DMS 273 (cell line): Measurements from ENCODE around the gene ATP11A.
"Not testable (repeated sequence)": the region's sequence is repeated elsewhere in the genome, so short reads cannot be mapped to it uniquely, and the experiment has no call there.

Experiments used
- DNase-seq: peaks from one replicate; lab custom pipeline; 2025; ENCODE audit not compliant: unreplicated experiment; lab: John Stamatoyannopoulos, UW

The ATP11A gene

GRCh38 chr13:112835796-112836195 is 146.0 kb downstream of the ATP11A start:
- DNase-seq: no peak

DNA sequence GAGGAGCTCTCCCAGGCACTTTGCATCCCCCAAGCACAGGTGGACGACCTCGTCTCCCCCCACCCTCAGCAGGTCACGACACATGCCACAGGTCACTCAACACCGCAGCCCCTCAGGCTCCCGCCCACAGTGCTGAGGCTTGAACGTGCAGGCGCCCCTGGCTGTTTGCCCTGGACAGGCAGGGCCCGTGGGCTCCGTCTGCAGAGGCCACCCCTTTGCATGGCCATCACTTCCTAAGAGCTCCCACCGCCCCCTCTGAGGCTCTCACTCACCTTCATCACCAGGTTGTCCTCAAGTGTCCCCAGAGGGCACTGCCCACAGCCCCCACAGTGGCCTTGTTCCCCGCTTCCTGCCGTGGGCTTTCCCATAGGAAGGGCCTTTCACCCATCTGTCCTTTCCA is 147.1 kb downstream of the ATP11A start:
- no peak for DNase-seq

GRCh38 chr13:112837371-112838037 is 147.7 kb downstream of the ATP11A start:
- DNase-seq: no peak

DNA sequence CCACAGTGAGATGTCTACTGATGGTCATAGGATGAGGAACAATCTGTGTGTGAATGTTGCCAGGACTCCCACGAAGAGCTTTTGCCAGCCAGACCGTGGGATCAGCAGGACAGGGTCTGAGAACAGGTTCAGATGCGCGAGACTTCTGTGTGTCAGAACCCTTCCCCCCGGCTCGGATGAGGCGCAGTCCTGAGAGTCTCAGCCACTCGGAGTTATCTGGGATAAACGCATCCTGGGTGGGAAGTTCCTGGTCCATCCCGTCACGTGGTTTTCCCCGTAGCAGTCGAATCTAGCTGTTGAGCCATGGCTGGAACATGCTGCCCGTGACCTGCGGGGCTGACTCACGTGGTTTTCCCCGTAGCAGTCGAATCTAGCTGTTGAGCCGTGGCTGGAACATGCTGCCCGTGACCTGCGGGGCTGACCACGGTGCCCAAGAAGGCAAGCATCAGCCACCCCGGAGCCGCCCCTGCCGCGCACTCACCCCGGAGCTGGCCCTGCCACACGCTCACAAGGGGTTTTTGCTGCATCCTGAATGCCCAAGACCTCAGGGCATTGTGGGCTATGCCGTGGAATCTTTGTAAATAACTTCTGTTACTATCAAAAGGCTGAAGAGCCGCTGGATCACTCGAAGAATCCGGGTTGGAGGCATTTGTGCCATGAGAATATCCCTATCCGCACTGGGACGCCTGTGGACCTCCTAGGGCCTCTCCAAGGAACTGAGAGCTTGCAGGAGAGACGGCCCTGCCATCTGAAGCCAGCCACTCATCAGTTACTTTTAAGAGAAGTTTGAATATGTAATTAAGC is 148.4 kb downstream of the ATP11A start:
- DNase-seq: no peak

GRCh38 chr13:112838842-112839117 is 148.9 kb downstream of the ATP11A start:
- DNase-seq: no peak

DNA sequence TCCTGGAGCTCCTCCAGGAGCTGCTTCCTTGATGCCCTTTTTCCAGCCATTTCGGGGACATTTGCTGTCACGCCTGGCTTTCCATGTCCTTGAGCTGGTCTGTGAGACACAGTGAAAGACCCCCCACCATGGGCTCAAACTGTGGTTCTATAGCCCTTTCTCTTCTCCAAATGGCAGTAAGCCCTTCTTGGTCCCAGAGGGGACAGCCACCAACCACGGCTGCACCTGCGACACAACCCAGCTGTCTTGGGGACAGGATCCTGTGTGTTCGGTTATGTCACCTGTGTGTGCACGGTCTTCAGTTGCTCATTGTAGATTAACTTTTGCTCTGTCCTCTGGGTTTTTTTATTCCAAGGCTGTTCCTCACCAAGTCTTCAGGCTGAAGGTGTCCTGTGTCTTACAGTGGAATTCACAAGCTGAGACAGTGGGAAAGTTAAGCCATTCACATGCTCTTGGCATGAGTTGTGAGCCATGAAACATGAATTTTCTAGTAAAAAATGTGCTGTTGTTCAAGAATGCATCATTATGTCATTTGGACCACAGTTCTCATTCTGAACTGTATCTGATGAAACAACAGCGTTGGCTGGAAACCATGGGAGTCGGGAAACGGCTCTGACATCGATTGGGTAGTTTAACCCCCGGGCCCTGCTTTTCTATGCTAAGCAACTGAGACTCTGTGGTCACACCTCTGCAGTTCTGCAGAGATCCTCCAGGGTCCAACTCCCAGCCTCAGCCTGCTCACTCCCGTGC is 149.7 kb downstream of the ATP11A start:
- DNase-seq: no peak

DNA sequence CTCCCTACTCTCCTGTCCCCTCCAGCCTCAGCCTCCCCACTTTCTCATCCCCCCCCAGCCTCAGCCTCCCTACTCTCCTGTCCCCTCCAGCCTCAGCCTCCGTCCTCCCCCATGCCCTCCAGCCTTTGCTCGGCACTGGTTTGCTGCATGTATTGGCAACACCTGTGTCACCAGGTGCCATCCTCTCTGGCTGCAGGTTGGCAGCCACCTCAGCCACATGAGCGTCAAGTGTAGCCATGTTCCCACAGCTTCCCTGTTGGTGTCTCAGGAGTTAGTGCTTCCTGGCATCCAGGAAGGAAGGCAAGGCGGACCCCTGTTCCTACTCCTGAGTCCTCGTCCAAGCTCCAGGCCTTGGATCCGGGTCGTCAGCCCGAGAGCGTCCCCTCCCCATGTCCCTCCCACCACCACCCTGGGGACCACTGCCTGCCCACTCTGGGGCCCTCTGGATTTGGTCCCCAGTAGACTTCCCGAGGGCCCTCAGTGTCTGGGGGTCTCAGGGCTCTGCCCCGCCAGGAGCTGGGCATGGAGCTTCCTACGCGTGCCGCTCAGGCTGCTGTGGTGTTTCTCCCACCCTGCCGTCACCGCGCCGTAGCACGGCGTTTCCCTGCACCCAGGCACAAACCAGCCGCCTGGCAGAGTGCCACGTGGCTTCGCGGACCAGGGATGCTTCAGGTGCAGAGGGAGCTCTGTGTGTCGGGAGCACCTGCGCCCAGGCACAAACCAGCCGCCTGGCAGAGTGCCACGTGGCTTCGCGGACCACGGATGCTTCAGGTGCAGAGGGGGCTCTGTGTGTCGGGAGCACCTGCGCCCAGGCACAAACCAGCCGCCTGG is 150.8 kb downstream of the ATP11A start:
- DNase-seq: no peak

DNA sequence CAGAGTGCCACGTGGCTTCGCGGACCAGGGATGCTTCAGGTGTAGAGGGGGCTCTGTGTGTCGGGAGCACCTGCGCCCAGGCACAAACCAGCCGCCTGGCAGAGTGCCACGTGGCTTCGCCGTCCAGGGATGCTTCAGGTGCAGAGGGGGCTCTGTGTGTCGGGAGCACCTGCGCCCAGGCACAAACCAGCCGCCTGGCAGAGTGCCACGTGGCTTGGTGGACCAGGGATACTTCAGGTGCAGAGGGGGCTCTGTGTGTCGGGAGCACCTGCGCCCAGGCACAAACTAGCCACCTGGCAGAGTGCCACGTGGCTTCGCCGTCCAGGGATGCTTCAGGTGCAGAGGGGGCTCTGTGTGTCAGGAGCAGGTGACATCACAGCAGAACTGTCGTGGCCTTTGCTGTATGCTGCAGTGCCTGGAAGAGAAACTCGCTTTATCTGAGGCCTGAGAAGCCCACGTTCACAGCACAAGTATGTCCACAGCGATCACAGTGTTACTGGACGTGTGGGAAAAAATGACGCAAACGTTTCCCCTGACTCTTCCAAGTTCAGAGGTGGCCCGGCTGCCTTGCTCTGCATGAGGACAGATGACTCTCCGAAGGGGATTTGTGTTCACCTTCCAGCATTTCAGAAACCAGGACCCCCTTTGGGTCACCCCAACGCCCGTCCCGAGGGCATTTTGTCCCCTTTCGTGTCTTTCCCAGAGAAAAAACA is 151.6 kb downstream of the ATP11A start:
- DNase-seq: not testable (repeated sequence)

DNA sequence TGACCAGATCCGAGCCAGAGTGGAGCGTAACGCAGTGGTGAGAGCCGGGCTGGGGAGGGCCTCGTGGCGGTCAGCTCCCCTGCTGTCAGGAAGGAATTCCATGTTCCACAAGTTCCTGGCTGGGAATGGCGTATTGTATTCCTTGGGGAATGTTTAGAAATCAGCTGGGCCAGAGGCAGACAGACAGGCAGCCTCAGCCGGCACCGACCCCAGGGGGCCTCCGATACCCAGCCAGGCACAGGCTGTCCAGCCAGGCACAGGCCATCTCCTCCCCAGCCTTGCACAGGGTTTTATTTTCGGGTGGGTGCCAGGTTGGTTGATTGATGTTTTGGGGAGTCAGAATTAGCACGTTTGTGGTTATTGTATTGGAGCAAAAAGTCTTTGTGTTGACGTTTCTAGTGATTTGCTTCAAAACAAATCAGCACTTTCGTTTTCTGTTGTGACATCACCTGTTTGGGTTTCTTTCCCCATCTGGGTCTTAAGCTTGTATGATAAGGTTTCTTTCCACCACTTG is 152.6 kb downstream of the ATP11A start:
- DNase-seq: no peak

- no peak for DNase-seq
These were observed 153.1 kb downstream of the ATP11A start for GRCh38 chr13:112842931-112843391.

- DNase-seq: no peak
These were observed 153.7 kb downstream of the ATP11A start for GRCh38 chr13:112843392-112844111.

DNA sequence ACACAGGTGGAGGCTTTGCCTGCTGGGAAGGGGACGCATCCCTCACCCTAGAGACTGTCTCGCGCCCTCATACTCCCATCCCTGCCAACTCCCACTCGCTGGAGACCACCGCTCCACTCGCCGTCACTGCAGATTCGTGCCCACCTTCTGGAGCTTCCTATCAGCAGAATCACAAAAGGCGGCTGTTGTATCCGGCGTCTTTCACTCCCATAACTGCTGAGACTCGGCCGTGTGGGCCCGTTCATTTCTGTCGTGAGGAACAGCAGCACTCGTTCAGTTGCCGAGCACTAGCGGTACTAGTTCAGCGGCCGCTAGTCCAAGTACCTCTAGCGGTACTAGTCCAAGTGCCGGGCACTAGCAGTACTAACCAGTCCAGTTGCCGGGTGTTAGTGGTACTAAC is 154.6 kb downstream of the ATP11A start:
- no peak for DNase-seq

- no peak for DNase-seq
These were observed 155.0 kb downstream of the ATP11A start for GRCh38 chr13:112844879-112845278.

GRCh38 chr13:112845511-112846144 is 155.8 kb downstream of the ATP11A start:
- no peak for DNase-seq

- DNase-seq: no peak
These were observed 156.7 kb downstream of the ATP11A start for GRCh38 chr13:112846411-112847115.

DNA sequence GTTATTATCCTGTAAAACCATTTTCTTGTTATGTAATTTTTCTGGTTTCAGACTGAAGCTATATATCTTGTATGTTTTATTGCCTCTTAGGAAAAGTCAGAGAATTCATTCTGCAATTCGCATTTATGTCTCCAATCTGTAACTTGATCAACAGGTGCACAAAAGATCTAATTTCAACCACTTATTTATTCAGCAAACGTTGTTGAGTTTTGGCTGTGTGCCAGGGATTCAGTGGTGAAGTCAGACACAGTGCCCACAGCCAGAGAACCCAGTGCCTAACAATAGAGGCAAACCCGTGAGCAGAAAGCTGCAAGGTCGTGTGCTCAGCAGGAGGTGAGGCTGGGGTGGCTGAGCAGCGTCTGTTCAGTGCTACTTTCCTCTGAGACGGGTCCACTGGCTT is 159.7 kb downstream of the ATP11A start:
- DNase-seq: peak; percentile 80

DNA sequence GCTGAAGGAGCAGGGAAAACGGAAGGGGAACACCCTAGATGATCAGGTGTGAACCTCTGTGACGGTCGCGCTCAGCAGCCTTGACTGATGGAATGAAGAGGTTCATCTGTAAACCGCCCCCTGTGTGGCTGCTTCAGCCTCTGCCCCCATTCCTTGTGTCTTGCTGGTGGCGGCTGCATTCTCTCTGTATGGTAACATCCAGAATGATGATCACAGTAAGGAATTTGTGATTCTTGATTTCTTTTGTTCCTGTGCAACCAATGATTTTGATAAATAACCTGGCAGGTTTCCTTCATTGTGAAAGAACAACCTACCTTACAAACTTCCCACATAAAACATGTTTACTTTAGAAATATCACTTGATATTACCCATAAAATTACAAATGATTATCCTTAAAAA is 160.4 kb downstream of the ATP11A start:
- no peak for DNase-seq
